Measurements from ENCODE around the gene KRTAP10-7. TPM values are rescaled to one million over a fixed set of nuclear protein-coding genes. Genes with fewer than 3 reads are reported as not detected.

The KRTAP10-7 gene
- total and polyA plus RNA-seq, 2 of the 13 experiments (the other 11 are each of a cell fraction or from before 2014, with no cell fraction given) = not detected

- TF ChIP-seq HCFC1 (IDR thresholded peaks at IDR 0.05; ENCODE audit: low read depth, low read length) = no peak
- TF ChIP-seq TFDP1 (CRISPR knock-in tag; IDR thresholded peaks at IDR 0.05; ENCODE audit: borderline replicate concordance) = peak; percentile 87
- peak; percentile 89 for TF ChIP-seq ZNF331 (CRISPR knock-in tag; IDR thresholded peaks at IDR 0.05)
- no peak for TF ChIP-seq ETV6 (CRISPR knock-in tag; conservative IDR thresholded peaks at IDR 0.05)
- TF ChIP-seq IKZF4 (CRISPR knock-in tag; IDR thresholded peaks at IDR 0.05; ENCODE audit: borderline replicate concordance, low read depth, not compliant biosample characterization) = no peak
- TF ChIP-seq FLYWCH1 (CRISPR knock-in tag; IDR thresholded peaks at IDR 0.05) = no peak
- no peak for TF ChIP-seq GTF3A (CRISPR knock-in tag; conservative IDR thresholded peaks at IDR 0.05)
- no peak for TF ChIP-seq CENPT (CRISPR knock-in tag; IDR thresholded peaks at IDR 0.05; ENCODE audit: low read depth)
- peak; percentile 91 for TF ChIP-seq KDM6A (CRISPR knock-in tag; IDR thresholded peaks at IDR 0.05; ENCODE audit: low read depth)
- TF ChIP-seq NCOA5 (CRISPR knock-in tag; IDR thresholded peaks at IDR 0.05) = no peak
- TF ChIP-seq ZNF607 (CRISPR knock-in tag; IDR thresholded peaks at IDR 0.05; ENCODE audit: borderline replicate concordance) = peak; percentile 96
- no peak for TF ChIP-seq ZFYVE20 (CRISPR knock-in tag; IDR thresholded peaks at IDR 0.05; ENCODE audit: borderline replicate concordance, low read depth)
- TF ChIP-seq ZSCAN21 (CRISPR knock-in tag; IDR thresholded peaks at IDR 0.05; ENCODE audit: borderline replicate concordance) = peak; percentile 71
- TF ChIP-seq, protein P1, sequence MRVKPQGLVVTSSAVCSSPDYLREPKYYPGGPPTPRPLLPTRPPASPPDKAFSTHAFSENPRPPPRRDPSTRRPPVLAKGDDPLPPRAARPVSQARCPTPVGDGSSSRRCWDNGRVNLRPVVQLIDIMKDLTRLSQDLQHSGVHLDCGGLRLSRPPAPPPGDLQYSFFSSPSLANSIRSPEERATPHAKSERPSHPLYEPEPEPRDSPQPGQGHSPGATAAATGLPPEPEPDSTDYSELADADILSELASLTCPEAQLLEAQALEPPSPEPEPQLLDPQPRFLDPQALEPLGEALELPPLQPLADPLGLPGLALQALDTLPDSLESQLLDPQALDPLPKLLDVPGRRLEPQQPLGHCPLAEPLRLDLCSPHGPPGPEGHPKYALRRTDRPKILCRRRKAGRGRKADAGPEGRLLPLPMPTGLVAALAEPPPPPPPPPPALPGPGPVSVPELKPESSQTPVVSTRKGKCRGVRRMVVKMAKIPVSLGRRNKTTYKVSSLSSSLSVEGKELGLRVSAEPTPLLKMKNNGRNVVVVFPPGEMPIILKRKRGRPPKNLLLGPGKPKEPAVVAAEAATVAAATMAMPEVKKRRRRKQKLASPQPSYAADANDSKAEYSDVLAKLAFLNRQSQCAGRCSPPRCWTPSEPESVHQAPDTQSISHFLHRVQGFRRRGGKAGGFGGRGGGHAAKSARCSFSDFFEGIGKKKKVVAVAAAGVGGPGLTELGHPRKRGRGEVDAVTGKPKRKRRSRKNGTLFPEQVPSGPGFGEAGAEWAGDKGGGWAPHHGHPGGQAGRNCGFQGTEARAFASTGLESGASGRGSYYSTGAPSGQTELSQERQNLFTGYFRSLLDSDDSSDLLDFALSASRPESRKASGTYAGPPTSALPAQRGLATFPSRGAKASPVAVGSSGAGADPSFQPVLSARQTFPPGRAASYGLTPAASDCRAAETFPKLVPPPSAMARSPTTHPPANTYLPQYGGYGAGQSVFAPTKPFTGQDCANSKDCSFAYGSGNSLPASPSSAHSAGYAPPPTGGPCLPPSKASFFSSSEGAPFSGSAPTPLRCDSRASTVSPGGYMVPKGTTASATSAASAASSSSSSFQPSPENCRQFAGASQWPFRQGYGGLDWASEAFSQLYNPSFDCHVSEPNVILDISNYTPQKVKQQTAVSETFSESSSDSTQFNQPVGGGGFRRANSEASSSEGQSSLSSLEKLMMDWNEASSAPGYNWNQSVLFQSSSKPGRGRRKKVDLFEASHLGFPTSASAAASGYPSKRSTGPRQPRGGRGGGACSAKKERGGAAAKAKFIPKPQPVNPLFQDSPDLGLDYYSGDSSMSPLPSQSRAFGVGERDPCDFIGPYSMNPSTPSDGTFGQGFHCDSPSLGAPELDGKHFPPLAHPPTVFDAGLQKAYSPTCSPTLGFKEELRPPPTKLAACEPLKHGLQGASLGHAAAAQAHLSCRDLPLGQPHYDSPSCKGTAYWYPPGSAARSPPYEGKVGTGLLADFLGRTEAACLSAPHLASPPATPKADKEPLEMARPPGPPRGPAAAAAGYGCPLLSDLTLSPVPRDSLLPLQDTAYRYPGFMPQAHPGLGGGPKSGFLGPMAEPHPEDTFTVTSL (CRISPR knock-in tag; IDR thresholded peaks at IDR 0.05; ENCODE audit: borderline replicate concordance) = peak; percentile 91
- TF ChIP-seq HMG20A (CRISPR knock-in tag; IDR thresholded peaks at IDR 0.05; ENCODE audit: borderline replicate concordance) = peak; percentile 88; the same call in 1 of the 2 replicates
- TF ChIP-seq WIZ (CRISPR knock-in tag; IDR thresholded peaks at IDR 0.05) = peak; percentile 83
- peak; percentile 90 for TF ChIP-seq HDAC1 (CRISPR knock-in tag; IDR thresholded peaks at IDR 0.05)
- TF ChIP-seq XBP1 (CRISPR knock-in tag; IDR thresholded peaks at IDR 0.05) = no peak
- no peak for TF ChIP-seq ZSCAN29 (CRISPR knock-in tag; conservative IDR thresholded peaks at IDR 0.05)
- TF ChIP-seq REL (CRISPR knock-in tag; conservative IDR thresholded peaks at IDR 0.05) = 0 out of 2 replicates have a peak, but pooled peaks have one; percentile 39
- TF ChIP-seq ZNF703 (CRISPR knock-in tag; IDR thresholded peaks at IDR 0.05; ENCODE audit: borderline replicate concordance) = no peak
- 0 out of 2 replicates have a peak, but pooled peaks have one; percentile 81 for TF ChIP-seq SNAPC2 (CRISPR knock-in tag; IDR thresholded peaks at IDR 0.05)
- TF ChIP-seq RXRB (CRISPR knock-in tag; IDR thresholded peaks at IDR 0.05; ENCODE audit: borderline replicate concordance) = peak; percentile 84; the same call in 1 of the 2 replicates
- TF ChIP-seq KDM5B (CRISPR knock-in tag; IDR thresholded peaks at IDR 0.05; ENCODE audit: borderline replicate concordance) = peak; percentile 39; the same call in 1 of the 2 replicates
Measured at GRCh38 chr21:44593598-44594405, 6.6 kb upstream of the KRTAP10-7 start (continued).

All from HepG2 (cell line).